Neural crest cell (in vitro differentiated cells): Measurements from ENCODE around the gene IFT81. TPM values are rescaled to one million over a fixed set of nuclear protein-coding genes. Genes with fewer than 3 reads are reported as not detected.
A peak's percentile ranks its signal among the peaks of the same experiment; 100 is the strongest.
"Not testable (repeated sequence)": the region's sequence is repeated elsewhere in the genome, so short reads cannot be mapped to it uniquely, and the experiment has no call there.

Experiments used
- DNase-seq: peaks from one replicate; pipeline ENCODE4 v3.0.0; 2021; ENCODE audit warnings: low read depth, mixed read lengths, low spot score
- H3K27ac Mint-ChIP-seq: one replicate; pipeline ENCODE4 v1.8.0; 2021; ENCODE audit warnings: mild to moderate bottlenecking, mixed read lengths; ENCODE audit not compliant: unreplicated experiment
- H3K27me3 Mint-ChIP-seq: 2 replicates; pipeline ENCODE4 v1.8.0; 2021; ENCODE audit warnings: low read depth, mild to moderate bottlenecking, mixed read lengths
- H3K36me3 Mint-ChIP-seq: 2 replicates; pipeline ENCODE4 v1.8.0; 2021; ENCODE audit warnings: low read depth, mild to moderate bottlenecking, mixed read lengths
- H3K4me1 Mint-ChIP-seq: 2 replicates; pipeline ENCODE4 v1.8.0; 2021; ENCODE audit warnings: mixed read lengths
- H3K4me3 Mint-ChIP-seq: one replicate; pipeline ENCODE4 v1.8.0; 2021; ENCODE audit warnings: mild to moderate bottlenecking, mixed read lengths
- H3K9me3 Mint-ChIP-seq: 2 replicates; pipeline ENCODE4 v1.8.0; 2021; ENCODE audit warnings: mixed read lengths
- CTCF ChIP-seq: fragments of 200-600 bp; sonication (generic); conservative IDR thresholded peaks from 2 replicates; pipeline ENCODE4 v1.5.0; 2021; ENCODE audit warnings: antibody characterized with exemption, mild to moderate bottlenecking
- total RNA-seq: library from RNA; stranded (reverse); gene quantifications from 2 replicates; pipeline ENCODE4 v1.2.1, GENCODE V29; 2021

Gene IFT81
- total RNA-seq, 1 donor from 2014 or later, result 40.4 TPM

GRCh38 chr12:110249716-110250225 lies 125.6 kb downstream of the IFT81 start:
- H3K4me1 Mint-ChIP-seq, result peaks cover 29% of the 10 kb centered on the region
- TF ChIP-seq CTCF, result no peak
- H3K27ac Mint-ChIP-seq, result no peak overlapping the region
- no peak for DNase-seq
- no peak overlapping the region for H3K4me3 Mint-ChIP-seq
- no peaks in the 10 kb centered on the region for H3K27me3 Mint-ChIP-seq
- H3K9me3 Mint-ChIP-seq, result no peaks in the 10 kb centered on the region
- H3K36me3 Mint-ChIP-seq, result peaks cover 9% of the 10 kb centered on the region

- H3K4me1 Mint-ChIP-seq, result peaks cover 13% of the 10 kb centered on the region
- no peak overlapping the region for H3K4me3 Mint-ChIP-seq
- H3K27me3 Mint-ChIP-seq, result no peaks in the 10 kb centered on the region
- no peaks in the 10 kb centered on the region for H3K9me3 Mint-ChIP-seq
- no peak overlapping the region for H3K27ac Mint-ChIP-seq
- no peak for DNase-seq
- H3K36me3 Mint-ChIP-seq, result no peaks in the 10 kb centered on the region
- no peak for TF ChIP-seq CTCF
Observed at GRCh38 chr12:110251381-110251780, 127.2 kb downstream of the IFT81 start.

GRCh38 chr12:110252716-110253115 lies 128.6 kb downstream of the IFT81 start:
- TF ChIP-seq CTCF, result no peak
- no peaks in the 10 kb centered on the region for H3K36me3 Mint-ChIP-seq
- H3K4me3 Mint-ChIP-seq, result no peak overlapping the region
- H3K4me1 Mint-ChIP-seq, result peaks cover 8% of the 10 kb centered on the region
- no peak overlapping the region for H3K27ac Mint-ChIP-seq
- no peak for DNase-seq
- no peaks in the 10 kb centered on the region for H3K9me3 Mint-ChIP-seq
- H3K27me3 Mint-ChIP-seq, result no peaks in the 10 kb centered on the region

- no peak for TF ChIP-seq CTCF
- DNase-seq, result no peak
- Mint-ChIP-seq H3K36me3 (no peaks in the 10 kb centered on the region), H3K4me1 (peaks cover 8% of the 10 kb centered on the region), H3K27me3 (no peaks in the 10 kb centered on the region), H3K27ac (peak overlapping the region; percentile 81), H3K4me3 (no peak overlapping the region), H3K9me3 (no peaks in the 10 kb centered on the region)
Observed at GRCh38 chr12:110253176-110253575, 129.0 kb downstream of the IFT81 start.

- TF ChIP-seq CTCF, result no peak
- Mint-ChIP-seq H3K36me3 (no peaks in the 10 kb centered on the region), H3K27me3 (no peaks in the 10 kb centered on the region), H3K4me1 (peaks cover 8% of the 10 kb centered on the region), H3K9me3 (no peaks in the 10 kb centered on the region), H3K4me3 (no peak overlapping the region), H3K27ac (no peak overlapping the region)
- DNase-seq, result no peak
Observed at GRCh38 chr12:110254971-110255540, 130.9 kb downstream of the IFT81 start.

GRCh38 chr12:110255890-110256456 lies 131.8 kb downstream of the IFT81 start:
- not testable (repeated sequence) for H3K4me3 Mint-ChIP-seq, H3K36me3 Mint-ChIP-seq, H3K9me3 Mint-ChIP-seq, H3K27me3 Mint-ChIP-seq, H3K4me1 Mint-ChIP-seq, H3K27ac Mint-ChIP-seq, DNase-seq
